ENCODE measurements around the gene CENPO. TPM values are rescaled to one million over a fixed set of nuclear protein-coding genes. Genes with fewer than 3 reads are reported as not detected.

The CENPO gene
- total RNA-seq, 2 experiments from 2014 or later, result 48.0 to 52.2 TPM

DNA sequence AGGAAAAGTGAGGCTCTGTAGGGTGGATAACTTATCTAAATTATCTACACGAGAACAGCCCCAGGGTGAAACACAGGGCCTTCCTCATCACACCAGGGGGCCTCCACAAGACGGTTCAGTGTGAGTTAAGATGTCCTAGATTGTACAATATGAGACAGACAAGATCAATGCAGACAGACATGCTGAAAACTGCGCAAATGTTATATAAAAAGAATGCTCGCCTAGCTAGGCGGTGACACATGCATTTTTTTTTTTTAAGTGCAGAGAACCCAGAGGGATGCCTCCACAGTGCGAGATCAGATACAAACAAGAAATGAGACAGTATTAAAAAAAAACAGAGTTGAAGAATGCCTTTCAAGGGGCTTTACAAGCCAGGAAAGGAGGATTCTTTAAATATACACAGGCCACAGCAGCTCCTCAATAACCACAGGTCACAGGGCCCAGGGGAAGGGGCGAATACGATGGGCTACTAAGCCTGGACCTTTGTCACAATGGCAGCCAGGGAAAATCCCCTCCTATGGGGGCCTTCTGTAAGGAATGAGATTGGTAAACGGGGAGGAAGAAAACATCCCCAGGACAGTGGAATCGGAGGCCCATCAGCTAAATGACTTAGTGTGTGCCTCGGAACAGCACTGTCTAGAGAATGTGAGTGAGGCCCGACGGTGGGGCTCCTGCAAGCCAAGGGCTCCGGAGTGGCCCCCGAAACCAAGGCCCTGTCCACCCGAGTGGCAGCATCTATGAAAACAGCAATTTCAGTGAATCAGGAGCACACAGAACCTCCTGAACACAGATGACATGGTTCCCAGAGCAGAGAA lies 77.9 kb downstream of the CENPO start:
- Mint-ChIP-seq H3K27me3 (no peaks in the 10 kb centered on the region), H3K36me3 (peaks cover 11% of the 10 kb centered on the region), H3K27ac (no peak overlapping the region), H3K4me1 (peaks cover 3% of the 10 kb centered on the region), H3K9me3 (no peaks in the 10 kb centered on the region), H3K4me3 (no peak overlapping the region)
- DNase-seq, result no peak

GRCh38 chr2:24871852-24872333 lies 78.7 kb downstream of the CENPO start:
- Mint-ChIP-seq H3K27me3 (no peaks in the 10 kb centered on the region), H3K4me1 (peaks cover under 1% of the 10 kb centered on the region), H3K27ac (no peak overlapping the region), H3K9me3 (no peaks in the 10 kb centered on the region), H3K4me3 (no peak overlapping the region), H3K36me3 (peaks cover 7% of the 10 kb centered on the region)
- DNase-seq, result no peak

Other genes with a start within 250 kb of the CENPO start
- gene PTRHD1, start within 50 bp of the CENPO start, total RNA-seq, result 10 to 100 TPM; 23.8 to 27.5 TPM
- gene ADCY3, start 126.8 kb downstream of the CENPO start, total RNA-seq, result 10 to 100 TPM; 55.4 to 55.7 TPM
- gene DNAJC27, start 178.5 kb downstream of the CENPO start, total RNA-seq, result 1 to 10 TPM; 4.2 TPM
- gene EFR3B, start 248.7 kb downstream of the CENPO start, total RNA-seq, result under 1 TPM; 0.06 to 0.08 TPM

All from activated naive CD8-positive, alpha-beta T cell treated with anti-CD3 and anti-CD28 coated beads for 36 hours (primary cell).